Measurements from ENCODE around the gene RIC3.

RIC3 gene

GRCh38 chr11:8066911-8067455, 101.8 kb downstream of the RIC3 start:
- 65% methylated on average over 7 of the region's 10 CpGs for WGBS (ENCODE audit: insufficient coverage)
- no peaks in the 10 kb centered on the region for H3K9me3 ChIP-seq (ENCODE audit: control extremely low read depth in 1 of 5, control insufficient read depth in 4 of 5, insufficient read depth in 2 of 5, low read depth in 1 of 5, low read length in 4 of 5)
- POLR2A ChIA-PET: no interaction called here
- no peak overlapping the region for H3K27ac ChIP-seq (ENCODE audit: insufficient read depth in 1 of 2, low read depth in 1 of 2, low read length in 2 of 2, poor library complexity in 1 of 2, severe bottlenecking in 2 of 2)
- no peaks in the 10 kb centered on the region for H3K36me3 ChIP-seq (ENCODE audit: control insufficient read depth in 4 of 4, insufficient read depth in 4 of 4, low read length in 3 of 4)
- no peak overlapping the region for H3K4me3 ChIP-seq (ENCODE audit: control insufficient read depth in 1 of 7, extremely low read depth in 1 of 7, insufficient read depth in 4 of 7, low read depth in 2 of 7, low read length in 6 of 7)
- no peaks in the 10 kb centered on the region for H3K4me1 ChIP-seq (ENCODE audit: control extremely low read depth in 1 of 4, control insufficient read depth in 4 of 4, insufficient read depth in 4 of 4, low read length in 3 of 4)
- peaks cover 0 to 9% (median 0%) of the 10 kb centered on the region in 5 experiments for H3K27me3 ChIP-seq (replicated peaks in 2 of 5; ENCODE audit: control insufficient read depth in 4 of 5, insufficient read depth in 5 of 5, low read length in 4 of 5)
- CTCF ChIA-PET: interaction anchor here (0.7 to 2.4 kb wide), 6 partner anchors 12 to 61 kb away, joined by 3 to 9 read pairs (median 5); no protein-coding TSS in a partner anchor
- no peak for DNase-seq

GRCh38 chr11:8066036-8066910, 102.6 kb downstream of the RIC3 start:
- peaks cover 0 to 9% (median 0%) of the 10 kb centered on the region in 5 experiments for H3K27me3 ChIP-seq (replicated peaks in 2 of 5; ENCODE audit: control insufficient read depth in 4 of 5, insufficient read depth in 5 of 5, low read length in 4 of 5)
- 92% methylated on average over 16 of the region's 17 CpGs for WGBS (ENCODE audit: insufficient coverage)
- no peak overlapping the region for H3K27ac ChIP-seq (ENCODE audit: insufficient read depth in 1 of 2, low read depth in 1 of 2, low read length in 2 of 2, poor library complexity in 1 of 2, severe bottlenecking in 2 of 2)
- no peak overlapping the region for H3K4me3 ChIP-seq (ENCODE audit: control insufficient read depth in 1 of 7, extremely low read depth in 1 of 7, insufficient read depth in 4 of 7, low read depth in 2 of 7, low read length in 6 of 7)
- no peak for DNase-seq
- ChIA-PET POLR2A (no interaction called here), CTCF (interaction anchor here (0.7 to 1.7 kb wide), 4 partner anchors 23 to 60 kb away, joined by 3 to 6 read pairs (median 5); no protein-coding TSS in a partner anchor)
- H3K36me3 ChIP-seq (ENCODE audit: control insufficient read depth in 4 of 4, insufficient read depth in 4 of 4, low read length in 3 of 4): no peaks in the 10 kb centered on the region
- H3K9me3 ChIP-seq (ENCODE audit: control extremely low read depth in 1 of 5, control insufficient read depth in 4 of 5, insufficient read depth in 2 of 5, low read depth in 1 of 5, low read length in 4 of 5): no peaks in the 10 kb centered on the region
- H3K4me1 ChIP-seq (ENCODE audit: control extremely low read depth in 1 of 4, control insufficient read depth in 4 of 4, insufficient read depth in 4 of 4, low read length in 3 of 4): no peaks in the 10 kb centered on the region

GRCh38 chr11:8065031-8065430, 103.8 kb downstream of the RIC3 start:
- no peak for DNase-seq
- ChIA-PET CTCF (no interaction called here), POLR2A (no interaction called here)
- peaks cover 0 to 9% (median 0%) of the 10 kb centered on the region in 5 experiments for H3K27me3 ChIP-seq (replicated peaks in 2 of 5; ENCODE audit: control insufficient read depth in 4 of 5, insufficient read depth in 5 of 5, low read length in 4 of 5)
- H3K4me1 ChIP-seq (ENCODE audit: control extremely low read depth in 1 of 4, control insufficient read depth in 4 of 4, insufficient read depth in 4 of 4, low read length in 3 of 4): no peaks in the 10 kb centered on the region
- no peak overlapping the region for H3K27ac ChIP-seq (ENCODE audit: insufficient read depth in 1 of 2, low read depth in 1 of 2, low read length in 2 of 2, poor library complexity in 1 of 2, severe bottlenecking in 2 of 2)
- no peaks in the 10 kb centered on the region for H3K36me3 ChIP-seq (ENCODE audit: control insufficient read depth in 4 of 4, insufficient read depth in 4 of 4, low read length in 3 of 4)
- 100% methylated on average over 1 of the region's 2 CpGs for WGBS (ENCODE audit: insufficient coverage)
- H3K9me3 ChIP-seq (ENCODE audit: control extremely low read depth in 1 of 5, control insufficient read depth in 4 of 5, insufficient read depth in 2 of 5, low read depth in 1 of 5, low read length in 4 of 5): no peaks in the 10 kb centered on the region
- no peak overlapping the region for H3K4me3 ChIP-seq (ENCODE audit: control insufficient read depth in 1 of 7, extremely low read depth in 1 of 7, insufficient read depth in 4 of 7, low read depth in 2 of 7, low read length in 6 of 7)

GRCh38 chr11:8063324-8063723, 105.5 kb downstream of the RIC3 start:
- ChIA-PET POLR2A (no interaction called here), CTCF (interaction anchor here (0.6 kb wide), 1 partner anchor 36 kb away, joined by 3 read pairs; no protein-coding TSS in a partner anchor)
- H3K36me3 ChIP-seq (ENCODE audit: control insufficient read depth in 4 of 4, insufficient read depth in 4 of 4, low read length in 3 of 4): no peaks in the 10 kb centered on the region
- peaks cover 0 to 5% (median 0%) of the 10 kb centered on the region in 5 experiments for H3K27me3 ChIP-seq (replicated peaks in 2 of 5; ENCODE audit: control insufficient read depth in 4 of 5, insufficient read depth in 5 of 5, low read length in 4 of 5)
- H3K4me1 ChIP-seq (ENCODE audit: control extremely low read depth in 1 of 4, control insufficient read depth in 4 of 4, insufficient read depth in 4 of 4, low read length in 3 of 4): no peaks in the 10 kb centered on the region
- no peak overlapping the region for H3K27ac ChIP-seq (ENCODE audit: insufficient read depth in 1 of 2, low read depth in 1 of 2, low read length in 2 of 2, poor library complexity in 1 of 2, severe bottlenecking in 2 of 2)
- H3K9me3 ChIP-seq (ENCODE audit: control extremely low read depth in 1 of 5, control insufficient read depth in 4 of 5, insufficient read depth in 2 of 5, low read depth in 1 of 5, low read length in 4 of 5): no peaks in the 10 kb centered on the region
- no peak for DNase-seq
- 98% methylated on average over 5 of the region's 7 CpGs for WGBS (ENCODE audit: insufficient coverage)
- H3K4me3 ChIP-seq (ENCODE audit: control insufficient read depth in 1 of 7, extremely low read depth in 1 of 7, insufficient read depth in 4 of 7, low read depth in 2 of 7, low read length in 6 of 7): no peak overlapping the region

- DNase-seq: no peak
- Histone ChIP-seq H3K27me3 (replicated peaks in 2 of 5; ENCODE audit: control insufficient read depth in 4 of 5, insufficient read depth in 5 of 5, low read length in 4 of 5) (peaks cover 0 to 5% (median 0%) of the 10 kb centered on the region in 5 experiments), H3K4me1 (ENCODE audit: control extremely low read depth in 1 of 4, control insufficient read depth in 4 of 4, insufficient read depth in 4 of 4, low read length in 3 of 4) (no peaks in the 10 kb centered on the region), H3K36me3 (ENCODE audit: control insufficient read depth in 4 of 4, insufficient read depth in 4 of 4, low read length in 3 of 4) (no peaks in the 10 kb centered on the region), H3K27ac (ENCODE audit: insufficient read depth in 1 of 2, low read depth in 1 of 2, low read length in 2 of 2, poor library complexity in 1 of 2, severe bottlenecking in 2 of 2) (no peak overlapping the region), H3K4me3 (ENCODE audit: control insufficient read depth in 1 of 7, extremely low read depth in 1 of 7, insufficient read depth in 4 of 7, low read depth in 2 of 7, low read length in 6 of 7) (no peak overlapping the region), H3K9me3 (ENCODE audit: control extremely low read depth in 1 of 5, control insufficient read depth in 4 of 5, insufficient read depth in 2 of 5, low read depth in 1 of 5, low read length in 4 of 5) (no peaks in the 10 kb centered on the region)
- CTCF ChIA-PET: no interaction called here
- POLR2A ChIA-PET: no interaction called here
- WGBS (ENCODE audit: insufficient coverage): 83% methylated on average over 11 of the region's 13 CpGs
Measured at GRCh38 chr11:8062781-8063257, 106.0 kb downstream of the RIC3 start.

- H3K27me3 ChIP-seq (replicated peaks in 2 of 5; ENCODE audit: control insufficient read depth in 4 of 5, insufficient read depth in 5 of 5, low read length in 4 of 5): peaks cover 0 to 3% (median 0%) of the 10 kb centered on the region in 5 experiments
- H3K4me1 ChIP-seq (ENCODE audit: control extremely low read depth in 1 of 4, control insufficient read depth in 4 of 4, insufficient read depth in 4 of 4, low read length in 3 of 4): no peaks in the 10 kb centered on the region
- H3K4me3 ChIP-seq (ENCODE audit: control insufficient read depth in 1 of 7, extremely low read depth in 1 of 7, insufficient read depth in 4 of 7, low read depth in 2 of 7, low read length in 6 of 7): no peak overlapping the region
- H3K9me3 ChIP-seq (ENCODE audit: control extremely low read depth in 1 of 5, control insufficient read depth in 4 of 5, insufficient read depth in 2 of 5, low read depth in 1 of 5, low read length in 4 of 5): no peaks in the 10 kb centered on the region
- WGBS (ENCODE audit: insufficient coverage): 97% methylated on average over 17 of the region's 22 CpGs
- H3K36me3 ChIP-seq (ENCODE audit: control insufficient read depth in 4 of 4, insufficient read depth in 4 of 4, low read length in 3 of 4): no peaks in the 10 kb centered on the region
- H3K27ac ChIP-seq (ENCODE audit: insufficient read depth in 1 of 2, low read depth in 1 of 2, low read length in 2 of 2, poor library complexity in 1 of 2, severe bottlenecking in 2 of 2): no peak overlapping the region
- ChIA-PET CTCF (interaction anchor here (1.1 to 1.5 kb wide), 3 partner anchors 11 to 34 kb away, joined by 3 to 4 read pairs (median 3); no protein-coding TSS in a partner anchor), POLR2A (no interaction called here)
- no peak for DNase-seq
Measured at GRCh38 chr11:8061555-8062428, 107.0 kb downstream of the RIC3 start.
